K562 (cell line): ENCODE measurements around the gene FAM89B. TPM values are rescaled to one million over a fixed set of nuclear protein-coding genes. Genes with fewer than 3 reads are reported as not detected.

ENCODE experiments used
- ARID2 ChIP-seq: fragments of 450-650 bp; IDR thresholded peaks from 2 replicates; pipeline ENCODE4 v1.6.1; 2017; ENCODE audit warnings: antibody characterized with exemption, mild to moderate bottlenecking
- ASH1L ChIP-seq: fragments of 450-650 bp; IDR thresholded peaks from 2 replicates; pipeline ENCODE4 v1.6.1; 2018; ENCODE audit warnings: borderline replicate concordance, mild to moderate bottlenecking, low read depth; ENCODE audit not compliant: partially characterized antibody
- CBFA2T3 ChIP-seq: fragments of 450-650 bp; IDR thresholded peaks from 2 replicates; pipeline ENCODE4 v1.6.1; 2017
- CBX8 ChIP-seq: fragments of 200-600 bp; sonication (generic); IDR thresholded peaks from 2 replicates; pipeline ENCODE4 v1.6.1; 2012; ENCODE audit warnings: borderline replicate concordance, mixed run types, low read depth, mild to moderate bottlenecking, moderate library complexity, mixed read lengths, low read length, control low read depth, inconsistent platforms; ENCODE audit not compliant: poor library complexity, severe bottlenecking; ENCODE audit errors: extremely low read depth
- CCAR2 ChIP-seq: fragments of 200-400 bp; formaldehyde crosslinking; IDR thresholded peaks from 2 replicates; pipeline ENCODE4 v1.6.1; 2017; ENCODE audit warnings: mild to moderate bottlenecking, low read depth, low read length
- DNMT1 ChIP-seq: fragments of 450-650 bp; IDR thresholded peaks from 2 replicates; pipeline ENCODE4 v1.6.1; 2016; ENCODE audit warnings: antibody characterized with exemption, mild to moderate bottlenecking
- GATA2 ChIP-seq: sonication (generic); formaldehyde crosslinking; IDR thresholded peaks from 2 replicates; pipeline ENCODE4 v1.4.0; 2020; ENCODE audit warnings: mild to moderate bottlenecking, missing genetic modification reagents
- HCFC1 ChIP-seq: IDR thresholded peaks from 2 replicates; pipeline ENCODE4 v1.6.1; 2012; ENCODE audit warnings: low read depth, low read length, improper control_type of control experiment
- IFI16 ChIP-seq: fragments of 250-450 bp; sonication (Bioruptor Pico); IDR thresholded peaks from 2 replicates; pipeline ENCODE4 v2.1.2; 2022; ENCODE audit warnings: mild to moderate bottlenecking, inconsistent platforms
- KHSRP ChIP-seq: fragments of 450-650 bp; IDR thresholded peaks from 2 replicates; pipeline ENCODE4 v1.6.1; 2017
- KLF10 ChIP-seq: fragments of 250-450 bp; sonication (Bioruptor Pico); IDR thresholded peaks from 2 replicates; pipeline ENCODE4 v1.6.1; 2021; ENCODE audit warnings: matching md5 sums
- MCM7 ChIP-seq, 2 experiments: fragments of 450-650 bp; IDR thresholded peaks; 2 replicates each; pipeline ENCODE4 v1.6.1; 2016 to 2018
- MEF2D ChIP-seq: conservative IDR thresholded peaks from 2 replicates; pipeline ENCODE4 v1.6.1; 2016; ENCODE audit warnings: low read depth, missing genetic modification characterization, missing compliant biosample characterization
- MTA3 ChIP-seq: fragments of 450-650 bp; formaldehyde crosslinking; IDR thresholded peaks from 2 replicates; pipeline ENCODE4 v1.6.1; 2017; ENCODE audit warnings: mild to moderate bottlenecking, borderline replicate concordance
- MXI1 ChIP-seq: IDR thresholded peaks from 2 replicates; pipeline ENCODE4 v1.6.1; 2011; ENCODE audit warnings: low read depth, mild to moderate bottlenecking, improper control_type of control experiment, low read length
- PTRF ChIP-seq: fragments of 450-650 bp; IDR thresholded peaks from 2 replicates; pipeline ENCODE4 v1.6.1; 2016; ENCODE audit warnings: mild to moderate bottlenecking, missing genetic modification characterization, missing compliant biosample characterization
- RBM17 ChIP-seq: fragments of 200-400 bp; formaldehyde crosslinking; IDR thresholded peaks from 2 replicates; pipeline ENCODE4 v1.6.1; 2017; ENCODE audit warnings: low read depth, mild to moderate bottlenecking, low read length, borderline replicate concordance
- RFX5 ChIP-seq: IDR thresholded peaks from 2 replicates; pipeline ENCODE4 v1.6.1; 2011; ENCODE audit warnings: low read depth, mild to moderate bottlenecking, improper control_type of control experiment, low read length
- TCF3 ChIP-seq: sonication (generic); formaldehyde crosslinking; IDR thresholded peaks from 2 replicates; pipeline ENCODE4 v1.4.0; 2020; ENCODE audit warnings: mild to moderate bottlenecking, missing genetic modification reagents
- THRAP3 ChIP-seq: fragments of 450-650 bp; IDR thresholded peaks from 2 replicates; pipeline ENCODE4 v1.6.1; 2016; ENCODE audit warnings: mild to moderate bottlenecking, inconsistent platforms, borderline replicate concordance
- XRCC3 ChIP-seq: fragments of 450-650 bp; IDR thresholded peaks from 2 replicates; pipeline ENCODE4 v1.6.1; 2017; ENCODE audit warnings: mild to moderate bottlenecking, moderate library complexity
- ZKSCAN1 ChIP-seq: fragments of 150-350 bp; IDR thresholded peaks from 2 replicates; pipeline ENCODE4 v1.6.1; 2016; ENCODE audit warnings: low read depth, low read length
- ZNF253 ChIP-seq: fragments of 250-450 bp; sonication (Bioruptor Pico); conservative IDR thresholded peaks from 2 replicates; pipeline ENCODE4 v1.6.1; 2021; ENCODE audit warnings: mild to moderate bottlenecking
- ZNF766 ChIP-seq: fragments of 200-800 bp; sonication (Bioruptor generic); conservative IDR thresholded peaks from 2 replicates; pipeline ENCODE4 v1.6.1; 2016; ENCODE audit warnings: missing genetic modification characterization, missing compliant biosample characterization
- polyA plus RNA-seq, 8 experiments: library from polyadenylated mRNA; depleted of rRNA in 4 of 8; stranded (reverse) in 5 of 8; unstranded in 3 of 8; fragments of >200 nt; fragmentation: Nextera tagmentation in 2 of 8; fragmentation: Illumina TruSeq in 1 of 8; extraction: Ambion mirVana in 2 of 8; extraction: Trizol in 1 of 8; gene quantifications; 2 replicates each; pipeline versions ENCODE4 v1.2.1 to v1.2.3, GENCODE V29; 2011 to 2014; ENCODE audit warnings: inconsistent platforms in 1 of 8, missing spikeins in 1 of 8
- total RNA-seq, 7 experiments: library from RNA; depleted of rRNA in 6 of 7; stranded (reverse); fragments of >200 nt in 6 of 7; fragmentation: Illumina TruSeq in 2 of 7; extraction: Trizol in 2 of 7; gene quantifications; 2 replicates each; pipeline versions ENCODE4 v1.2.1 to v1.2.3, GENCODE V29; 2011 to 2021; ENCODE audit warnings: low replicate concordance in 1 of 7
- TF ChIP-seq, protein P1 (sequence below), 2 experiments: IDR thresholded peaks; 2 replicates each; pipeline ENCODE4 v1.6.1; 2012; ENCODE audit warnings: improper control_type of control experiment in 2 of 2, low read depth in 2 of 2, low read length in 2 of 2, borderline replicate concordance in 1 of 2
- TF ChIP-seq, protein P2 (sequence below): sonication (generic); formaldehyde crosslinking; IDR thresholded peaks from 2 replicates; pipeline ENCODE4 v1.9.0; 2022; ENCODE audit warnings: mild to moderate bottlenecking, missing genetic modification reagents
- TF ChIP-seq, protein P3 (sequence below): fragments of 450-650 bp; IDR thresholded peaks from 2 replicates; pipeline ENCODE4 v1.6.1; 2016

The FAM89B gene
- total and polyA plus RNA-seq, 9 of the 15 experiments (the other 6 are each of a cell fraction or from before 2014, with no cell fraction given): 0.32 to 27.6 (median 11.9) TPM

DNA sequence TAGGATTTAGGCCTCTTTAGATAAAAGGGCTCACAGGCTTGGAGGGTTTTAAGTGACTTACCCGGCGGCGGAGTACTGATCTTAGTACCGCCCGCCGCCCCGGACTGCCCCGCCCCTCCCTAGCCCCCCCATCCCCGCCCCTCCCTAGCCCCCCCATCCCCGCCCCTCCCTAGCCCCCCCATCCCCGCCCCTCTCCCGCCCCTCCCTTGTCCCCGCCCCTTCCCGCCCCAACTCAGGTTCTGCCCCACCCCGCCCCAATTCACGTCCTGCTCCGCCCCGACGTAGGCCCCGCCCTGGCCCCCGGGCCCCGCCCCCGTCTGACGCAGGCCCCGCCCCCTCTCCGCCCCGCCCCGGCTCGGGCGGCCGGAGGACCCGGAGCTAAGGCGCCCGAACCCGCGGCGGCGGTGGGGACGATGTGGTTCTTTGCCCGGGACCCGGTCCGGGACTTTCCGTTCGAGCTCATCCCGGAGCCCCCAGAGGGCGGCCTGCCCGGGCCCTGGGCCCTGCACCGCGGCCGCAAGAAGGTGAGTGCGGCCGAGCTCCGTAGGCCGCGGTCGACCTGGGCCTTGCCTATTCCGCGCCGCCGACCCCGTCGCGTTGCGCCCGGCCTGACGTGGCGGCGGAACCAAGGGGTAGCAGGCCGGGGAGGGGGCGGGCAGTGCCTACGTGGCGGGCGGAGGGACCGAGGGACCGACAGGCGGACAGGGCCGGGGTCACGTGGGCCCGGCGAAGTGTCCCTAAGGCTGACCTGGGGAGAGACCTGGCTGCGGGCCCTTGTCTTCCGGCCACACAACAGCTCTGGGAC is 47.4 kb upstream of the FAM89B start, which contains the start of gene SCYL1 (continued):
- TF ChIP-seq, protein P1, sequence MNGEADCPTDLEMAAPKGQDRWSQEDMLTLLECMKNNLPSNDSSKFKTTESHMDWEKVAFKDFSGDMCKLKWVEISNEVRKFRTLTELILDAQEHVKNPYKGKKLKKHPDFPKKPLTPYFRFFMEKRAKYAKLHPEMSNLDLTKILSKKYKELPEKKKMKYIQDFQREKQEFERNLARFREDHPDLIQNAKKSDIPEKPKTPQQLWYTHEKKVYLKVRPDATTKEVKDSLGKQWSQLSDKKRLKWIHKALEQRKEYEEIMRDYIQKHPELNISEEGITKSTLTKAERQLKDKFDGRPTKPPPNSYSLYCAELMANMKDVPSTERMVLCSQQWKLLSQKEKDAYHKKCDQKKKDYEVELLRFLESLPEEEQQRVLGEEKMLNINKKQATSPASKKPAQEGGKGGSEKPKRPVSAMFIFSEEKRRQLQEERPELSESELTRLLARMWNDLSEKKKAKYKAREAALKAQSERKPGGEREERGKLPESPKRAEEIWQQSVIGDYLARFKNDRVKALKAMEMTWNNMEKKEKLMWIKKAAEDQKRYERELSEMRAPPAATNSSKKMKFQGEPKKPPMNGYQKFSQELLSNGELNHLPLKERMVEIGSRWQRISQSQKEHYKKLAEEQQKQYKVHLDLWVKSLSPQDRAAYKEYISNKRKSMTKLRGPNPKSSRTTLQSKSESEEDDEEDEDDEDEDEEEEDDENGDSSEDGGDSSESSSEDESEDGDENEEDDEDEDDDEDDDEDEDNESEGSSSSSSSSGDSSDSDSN (IDR thresholded peaks at IDR 0.05; ENCODE audit: borderline replicate concordance in 1 of 2, low read depth in 2 of 2, low read length in 2 of 2): peak; percentile 99
- TF ChIP-seq ARID2 (no peak), MTA3 (no peak), MEF2D (tag) (no peak), ASH1L (no peak), ZNF253 (no peak), MXI1 (no peak), TCF3 (no peak), DNMT1 (no peak), RBM17 (no peak), KLF10 (CRISPR knock-in tag) (no peak), RFX5 (no peak), ZKSCAN1 (no peak), HCFC1 (no peak), ZNF766 (no peak), CBX8 (no peak), MCM7 (IDR thresholded peaks at IDR 0.05) (no peak), CCAR2 (no peak), IFI16 (CRISPR knock-in tag) (no peak), PTRF (no peak), KHSRP (no peak), CBFA2T3 (no peak), XRCC3 (no peak), THRAP3 (no peak), GATA2 (CRISPR knock-in tag) (no peak)
- TF ChIP-seq, protein P2, sequence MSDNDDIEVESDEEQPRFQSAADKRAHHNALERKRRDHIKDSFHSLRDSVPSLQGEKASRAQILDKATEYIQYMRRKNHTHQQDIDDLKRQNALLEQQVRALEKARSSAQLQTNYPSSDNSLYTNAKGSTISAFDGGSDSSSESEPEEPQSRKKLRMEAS (CRISPR knock-in tag): peak; percentile 47; the same call in 1 of the 2 replicates
- TF ChIP-seq, protein P3, sequence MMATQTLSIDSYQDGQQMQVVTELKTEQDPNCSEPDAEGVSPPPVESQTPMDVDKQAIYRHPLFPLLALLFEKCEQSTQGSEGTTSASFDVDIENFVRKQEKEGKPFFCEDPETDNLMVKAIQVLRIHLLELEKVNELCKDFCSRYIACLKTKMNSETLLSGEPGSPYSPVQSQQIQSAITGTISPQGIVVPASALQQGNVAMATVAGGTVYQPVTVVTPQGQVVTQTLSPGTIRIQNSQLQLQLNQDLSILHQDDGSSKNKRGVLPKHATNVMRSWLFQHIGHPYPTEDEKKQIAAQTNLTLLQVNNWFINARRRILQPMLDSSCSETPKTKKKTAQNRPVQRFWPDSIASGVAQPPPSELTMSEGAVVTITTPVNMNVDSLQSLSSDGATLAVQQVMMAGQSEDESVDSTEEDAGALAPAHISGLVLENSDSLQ: peak; percentile 12; the same call in 1 of the 2 replicates
